ENCODE data around the gene NDUFA7. TPM values are rescaled to one million over a fixed set of nuclear protein-coding genes. Genes with fewer than 3 reads are reported as not detected.

Gene NDUFA7
- total and polyA plus RNA-seq, 2 of the 13 experiments (the other 11 are each of a cell fraction or from before 2014, with no cell fraction given) = 64.5 to 71.5 TPM

DNA sequence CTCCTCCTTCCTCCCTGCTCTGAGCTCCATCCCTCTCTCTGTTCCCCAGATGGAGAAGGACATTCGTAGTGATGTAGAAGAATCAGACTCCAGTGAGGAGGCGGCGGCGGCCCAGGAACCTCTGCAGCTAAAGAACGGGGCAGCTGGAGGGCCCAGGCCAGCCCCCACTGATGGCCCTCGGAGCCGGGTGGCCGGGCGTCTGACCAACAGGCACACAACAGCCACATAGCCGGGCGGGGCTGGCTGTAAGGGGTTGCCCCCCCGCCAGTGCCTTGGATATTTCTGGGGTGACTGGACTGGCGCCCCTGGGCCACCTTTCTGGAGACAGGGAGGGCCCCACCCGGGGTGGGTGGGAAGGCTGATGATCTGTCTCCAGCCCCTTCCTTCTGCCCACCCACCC is 59.3 kb downstream of the NDUFA7 start:
- no TSS peak for BruUV-seq (replicated peaks)
- Histone ChIP-seq H3K9me3 (ENCODE audit: low read length) (no peaks in the 10 kb centered on the region), H2AFZ (ENCODE audit: low read length) (no peak overlapping the region), H3K27me3 (ENCODE audit: control insufficient read depth in 1 of 2, insufficient read depth in 2 of 2, low read length in 2 of 2) (no peaks in the 10 kb centered on the region), H3K27ac (ENCODE audit: extremely low read length, insufficient read depth, low read length) (no peak overlapping the region), H3K4me1 (ENCODE audit: insufficient read depth, low read length) (peaks cover 29% of the 10 kb centered on the region), H3K36me3 (replicated peaks in 1 of 2; ENCODE audit: control insufficient read depth in 1 of 2, insufficient read depth in 2 of 2, low read length in 2 of 2) (peaks cover 12 to 30% of the 10 kb centered on the region in 2 experiments), H3K79me2 (ENCODE audit: insufficient read depth, low read length) (no peaks in the 10 kb centered on the region), H3K4me3 (replicated peaks in 1 of 3; ENCODE audit: insufficient read depth in 1 of 3, low read depth in 2 of 3, low read length in 3 of 3) (no peak overlapping the region), H3K4me2 (ENCODE audit: low read depth, low read length) (no peak overlapping the region), H4K20me1 (ENCODE audit: insufficient read depth, low read length) (no peaks in the 10 kb centered on the region), H3K9ac (ENCODE audit: insufficient read depth, low read depth, low read length) (no peak overlapping the region)
- CTCF ChIA-PET (ENCODE audit: low intra/inter-chr PET ratio, low total read pairs) = no interaction called here
- TF ChIP-seq MXD4 (CRISPR knock-in tag; IDR thresholded peaks at IDR 0.05) (no peak), ZC3H4 (CRISPR knock-in tag; IDR thresholded peaks at IDR 0.05; ENCODE audit: borderline replicate concordance) (no peak), ZNF317 (CRISPR knock-in tag; IDR thresholded peaks at IDR 0.05) (no peak), NBN (conservative IDR thresholded peaks at IDR 0.05) (no peak), ZNF205 (CRISPR knock-in tag; IDR thresholded peaks at IDR 0.05) (no peak), HOXD1 (CRISPR knock-in tag; IDR thresholded peaks at IDR 0.05) (no peak), EED (CRISPR knock-in tag; IDR thresholded peaks at IDR 0.05) (no peak), MEF2D (CRISPR knock-in tag; IDR thresholded peaks at IDR 0.05) (no peak), SP1 (IDR thresholded peaks at IDR 0.05) (no peak), SP1 (CRISPR knock-in tag; IDR thresholded peaks at IDR 0.05) (no peak), NFATC3 (CRISPR knock-in tag; IDR thresholded peaks at IDR 0.05) (no peak), ZNF547 (CRISPR knock-in tag; IDR thresholded peaks at IDR 0.05) (no peak), HMG20A (CRISPR knock-in tag; IDR thresholded peaks at IDR 0.05; ENCODE audit: borderline replicate concordance) (no peak), YEATS4 (CRISPR knock-in tag; IDR thresholded peaks at IDR 0.05; ENCODE audit: borderline replicate concordance) (no peak), ZNF3 (CRISPR knock-in tag; IDR thresholded peaks at IDR 0.05) (no peak), ZNF256 (CRISPR knock-in tag; conservative IDR thresholded peaks at IDR 0.05) (no peak), ARNT2 (CRISPR knock-in tag; IDR thresholded peaks at IDR 0.05; ENCODE audit: low read depth) (no peak)
- TF ChIP-seq, protein P1, sequence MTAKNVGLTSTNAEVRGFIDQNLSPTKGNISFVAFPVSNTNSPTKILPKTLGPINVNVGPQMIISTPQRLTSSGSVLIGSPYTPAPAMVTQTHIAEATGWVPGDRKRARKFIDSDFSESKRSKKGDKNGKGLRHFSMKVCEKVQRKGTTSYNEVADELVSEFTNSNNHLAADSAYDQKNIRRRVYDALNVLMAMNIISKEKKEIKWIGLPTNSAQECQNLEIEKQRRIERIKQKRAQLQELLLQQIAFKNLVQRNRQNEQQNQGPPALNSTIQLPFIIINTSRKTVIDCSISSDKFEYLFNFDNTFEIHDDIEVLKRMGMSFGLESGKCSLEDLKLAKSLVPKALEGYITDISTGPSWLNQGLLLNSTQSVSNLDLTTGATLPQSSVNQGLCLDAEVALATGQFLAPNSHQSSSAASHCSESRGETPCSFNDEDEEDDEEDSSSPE (CRISPR knock-in tag; IDR thresholded peaks at IDR 0.05) = no peak
- TF ChIP-seq, protein P2, sequence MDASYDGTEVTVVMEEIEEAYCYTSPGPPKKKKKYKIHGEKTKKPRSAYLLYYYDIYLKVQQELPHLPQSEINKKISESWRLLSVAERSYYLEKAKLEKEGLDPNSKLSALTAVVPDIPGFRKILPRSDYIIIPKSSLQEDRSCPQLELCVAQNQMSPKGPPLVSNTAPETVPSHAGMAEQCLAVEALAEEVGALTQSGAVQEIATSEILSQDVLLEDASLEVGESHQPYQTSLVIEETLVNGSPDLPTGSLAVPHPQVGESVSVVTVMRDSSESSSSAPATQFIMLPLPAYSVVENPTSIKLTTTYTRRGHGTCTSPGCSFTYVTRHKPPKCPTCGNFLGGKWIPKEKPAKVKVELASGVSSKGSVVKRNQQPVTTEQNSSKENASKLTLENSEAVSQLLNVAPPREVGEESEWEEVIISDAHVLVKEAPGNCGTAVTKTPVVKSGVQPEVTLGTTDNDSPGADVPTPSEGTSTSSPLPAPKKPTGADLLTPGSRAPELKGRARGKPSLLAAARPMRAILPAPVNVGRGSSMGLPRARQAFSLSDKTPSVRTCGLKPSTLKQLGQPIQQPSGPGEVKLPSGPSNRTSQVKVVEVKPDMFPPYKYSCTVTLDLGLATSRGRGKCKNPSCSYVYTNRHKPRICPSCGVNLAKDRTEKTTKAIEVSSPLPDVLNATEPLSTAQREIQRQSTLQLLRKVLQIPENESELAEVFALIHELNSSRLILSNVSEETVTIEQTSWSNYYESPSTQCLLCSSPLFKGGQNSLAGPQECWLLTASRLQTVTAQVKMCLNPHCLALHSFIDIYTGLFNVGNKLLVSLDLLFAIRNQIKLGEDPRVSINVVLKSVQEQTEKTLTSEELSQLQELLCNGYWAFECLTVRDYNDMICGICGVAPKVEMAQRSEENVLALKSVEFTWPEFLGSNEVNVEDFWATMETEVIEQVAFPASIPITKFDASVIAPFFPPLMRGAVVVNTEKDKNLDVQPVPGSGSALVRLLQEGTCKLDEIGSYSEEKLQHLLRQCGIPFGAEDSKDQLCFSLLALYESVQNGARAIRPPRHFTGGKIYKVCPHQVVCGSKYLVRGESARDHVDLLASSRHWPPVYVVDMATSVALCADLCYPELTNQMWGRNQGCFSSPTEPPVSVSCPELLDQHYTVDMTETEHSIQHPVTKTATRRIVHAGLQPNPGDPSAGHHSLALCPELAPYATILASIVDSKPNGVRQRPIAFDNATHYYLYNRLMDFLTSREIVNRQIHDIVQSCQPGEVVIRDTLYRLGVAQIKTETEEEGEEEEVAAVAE (CRISPR knock-in tag; IDR thresholded peaks at IDR 0.05; ENCODE audit: borderline replicate concordance) = no peak
- TF ChIP-seq, protein P3, sequence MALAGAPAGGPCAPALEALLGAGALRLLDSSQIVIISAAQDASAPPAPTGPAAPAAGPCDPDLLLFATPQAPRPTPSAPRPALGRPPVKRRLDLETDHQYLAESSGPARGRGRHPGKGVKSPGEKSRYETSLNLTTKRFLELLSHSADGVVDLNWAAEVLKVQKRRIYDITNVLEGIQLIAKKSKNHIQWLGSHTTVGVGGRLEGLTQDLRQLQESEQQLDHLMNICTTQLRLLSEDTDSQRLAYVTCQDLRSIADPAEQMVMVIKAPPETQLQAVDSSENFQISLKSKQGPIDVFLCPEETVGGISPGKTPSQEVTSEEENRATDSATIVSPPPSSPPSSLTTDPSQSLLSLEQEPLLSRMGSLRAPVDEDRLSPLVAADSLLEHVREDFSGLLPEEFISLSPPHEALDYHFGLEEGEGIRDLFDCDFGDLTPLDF (CRISPR knock-in tag; IDR thresholded peaks at IDR 0.05) = no peak
- POLR2A ChIA-PET = interaction anchor here (0.6 kb wide), 1 partner anchor 379 kb away, joined by 3 read pairs; no protein-coding TSS in a partner anchor
- FAIRE-seq (no peak), DNase-seq (ENCODE audit: low spot score) (no peak), ATAC-seq (no peak)
- intact Hi-C loops (cut with micrococcal nuclease; ENCODE audit: unreplicated experiment) (no loop called here), in situ Hi-C loops (cut with HindIII; ENCODE audit: extremely low pct_ligation_motif_present, low pct_unique_long_range_greater_than_20kb) (loop anchor here (5.0 to 25.0 kb wide), 2 partner anchors 45 to 250 kb away; partner anchors contain the start of genes CD320 and ELAVL1)
- WGBS (ENCODE audit: low lambda C conversion rate) = 98% methylated on average over 14 of the region's 14 CpGs

All from HepG2 (cell line).